ENCODE data around the gene CSF3.
"Not testable (repeated sequence)": the region's sequence is repeated elsewhere in the genome, so short reads cannot be mapped to it uniquely, and the experiment has no call there.

Gene CSF3

GRCh38 chr17:39996162-39996561 lies 19.1 kb upstream of the CSF3 start:
- Histone ChIP-seq H3K4me1 (no peaks in the 10 kb centered on the region), H3K36me3 (peaks cover 81% of the 10 kb centered on the region), H3K9ac (no peak overlapping the region), H3K27me3 (no peaks in the 10 kb centered on the region), H4K20me1 (peaks cover 49% of the 10 kb centered on the region), H3K9me3 (no peaks in the 10 kb centered on the region), H3K27ac (no peak overlapping the region), H3K4me3 (no peak overlapping the region), H3K4me2 (no peak overlapping the region)
- TF ChIP-seq Cebpa-rat (IDR thresholded peaks at IDR 0.05) = no peak

GRCh38 chr17:39996800-39997199 lies 18.4 kb upstream of the CSF3 start:
- no peaks in the 10 kb centered on the region for H3K27me3 ChIP-seq
- H3K4me2 ChIP-seq = no peak overlapping the region
- peaks cover 44% of the 10 kb centered on the region for H4K20me1 ChIP-seq
- no peak for TF ChIP-seq Cebpa-rat (IDR thresholded peaks at IDR 0.05)
- H3K4me3 ChIP-seq = no peak overlapping the region
- no peaks in the 10 kb centered on the region for H3K4me1 ChIP-seq
- H3K36me3 ChIP-seq = peaks cover 75% of the 10 kb centered on the region
- no peak overlapping the region for H3K9ac ChIP-seq
- H3K9me3 ChIP-seq = no peaks in the 10 kb centered on the region
- no peak overlapping the region for H3K27ac ChIP-seq

GRCh38 chr17:39997543-39997942 lies 17.7 kb upstream of the CSF3 start:
- H3K4me3 ChIP-seq = no peak overlapping the region
- H3K4me1 ChIP-seq = no peaks in the 10 kb centered on the region
- peaks cover 36% of the 10 kb centered on the region for H4K20me1 ChIP-seq
- TF ChIP-seq Cebpa-rat (IDR thresholded peaks at IDR 0.05) = no peak
- no peaks in the 10 kb centered on the region for H3K9me3 ChIP-seq
- H3K27ac ChIP-seq = no peak overlapping the region
- H3K27me3 ChIP-seq = no peaks in the 10 kb centered on the region
- H3K4me2 ChIP-seq = no peak overlapping the region
- no peak overlapping the region for H3K9ac ChIP-seq
- H3K36me3 ChIP-seq = peaks cover 67% of the 10 kb centered on the region

- peaks cover 52% of the 10 kb centered on the region for H3K36me3 ChIP-seq
- no peaks in the 10 kb centered on the region for H3K27me3 ChIP-seq
- no peak overlapping the region for H3K9ac ChIP-seq
These were observed 16.2 kb upstream of the CSF3 start for GRCh38 chr17:39999067-39999466.

GRCh38 chr17:40000161-40000560 lies 15.1 kb upstream of the CSF3 start:
- Histone ChIP-seq H3K4me1 (no peaks in the 10 kb centered on the region), H4K20me1 (peaks cover 12% of the 10 kb centered on the region; the same call in 1 of the 2 replicates), H3K27me3 (no peaks in the 10 kb centered on the region), H3K9me3 (no peaks in the 10 kb centered on the region), H3K9ac (no peak overlapping the region), H3K36me3 (peaks cover 41% of the 10 kb centered on the region), H3K4me2 (no peak overlapping the region), H3K4me3 (no peak overlapping the region), H3K27ac (no peak overlapping the region)
- no peak for TF ChIP-seq Cebpa-rat (IDR thresholded peaks at IDR 0.05)

More at GRCh38 chr17:39999067-39999466, 16.2 kb upstream of the CSF3 start:
- no peak overlapping the region for H3K4me3 ChIP-seq
- H3K9me3 ChIP-seq = no peaks in the 10 kb centered on the region
- no peaks in the 10 kb centered on the region for H3K4me1 ChIP-seq
- no peak for TF ChIP-seq Cebpa-rat (IDR thresholded peaks at IDR 0.05)
- peaks cover 21% of the 10 kb centered on the region; the same call in 1 of the 2 replicates for H4K20me1 ChIP-seq
- no peak overlapping the region for H3K4me2 ChIP-seq
- no peak overlapping the region for H3K27ac ChIP-seq

GRCh38 chr17:40001335-40001734 lies 13.9 kb upstream of the CSF3 start:
- not testable (repeated sequence) for H3K4me1 ChIP-seq, H3K9ac ChIP-seq, H3K27ac ChIP-seq, H3K4me3 ChIP-seq, H3K27me3 ChIP-seq, H3K9me3 ChIP-seq, H4K20me1 ChIP-seq, H3K4me2 ChIP-seq
- H3K36me3 ChIP-seq = peaks cover 29% of the 10 kb centered on the region

GRCh38 chr17:40004072-40004471 lies 11.2 kb upstream of the CSF3 start:
- no peak overlapping the region for H3K4me3 ChIP-seq
- H3K27ac ChIP-seq = no peak overlapping the region
- no peaks in the 10 kb centered on the region for H3K9me3 ChIP-seq
- H3K36me3 ChIP-seq = peaks cover 3% of the 10 kb centered on the region; the same call in 1 of the 2 replicates
- H3K9ac ChIP-seq = no peak overlapping the region
- H3K4me1 ChIP-seq = no peaks in the 10 kb centered on the region
- no peak for TF ChIP-seq Cebpa-rat (IDR thresholded peaks at IDR 0.05)
- H3K27me3 ChIP-seq = no peaks in the 10 kb centered on the region
- no peaks in the 10 kb centered on the region for H4K20me1 ChIP-seq
- no peak overlapping the region for H3K4me2 ChIP-seq

- H3K27me3 ChIP-seq = no peaks in the 10 kb centered on the region
- H4K20me1 ChIP-seq = no peaks in the 10 kb centered on the region
- no peaks in the 10 kb centered on the region for H3K36me3 ChIP-seq
- H3K4me2 ChIP-seq = no peak overlapping the region
- H3K9ac ChIP-seq = no peak overlapping the region
- H3K4me1 ChIP-seq = no peaks in the 10 kb centered on the region
- H3K9me3 ChIP-seq = no peaks in the 10 kb centered on the region
- TF ChIP-seq Cebpa-rat (IDR thresholded peaks at IDR 0.05) = no peak
- no peak overlapping the region for H3K4me3 ChIP-seq
- no peak overlapping the region for H3K27ac ChIP-seq
These were observed 10.5 kb upstream of the CSF3 start for GRCh38 chr17:40004712-40005111.

- no peaks in the 10 kb centered on the region for H3K9me3 ChIP-seq
- no peaks in the 10 kb centered on the region for H3K36me3 ChIP-seq
- no peak overlapping the region for H3K27ac ChIP-seq
- H4K20me1 ChIP-seq = no peaks in the 10 kb centered on the region
- no peak for TF ChIP-seq Cebpa-rat (IDR thresholded peaks at IDR 0.05)
- H3K4me1 ChIP-seq = no peaks in the 10 kb centered on the region
- no peaks in the 10 kb centered on the region for H3K27me3 ChIP-seq
- no peak overlapping the region for H3K4me3 ChIP-seq
- no peak overlapping the region for H3K4me2 ChIP-seq
- no peak overlapping the region for H3K9ac ChIP-seq
These were observed 9.7 kb upstream of the CSF3 start for GRCh38 chr17:40005520-40005919.

GRCh38 chr17:40010946-40011500 lies 4.2 kb upstream of the CSF3 start:
- H3K9me3 ChIP-seq, H3K27ac ChIP-seq, H3K4me3 ChIP-seq, H4K20me1 ChIP-seq, H3K4me2 ChIP-seq, H3K27me3 ChIP-seq, H3K9ac ChIP-seq, H3K36me3 ChIP-seq: not testable (repeated sequence)
- H3K4me1 ChIP-seq = peaks cover 12% of the 10 kb centered on the region

GRCh38 chr17:40012017-40012647 lies 3.1 kb upstream of the CSF3 start:
- H3K4me2 ChIP-seq, H3K36me3 ChIP-seq, H3K9me3 ChIP-seq, H3K4me3 ChIP-seq, H3K27ac ChIP-seq, H3K9ac ChIP-seq, H4K20me1 ChIP-seq, H3K27me3 ChIP-seq: not testable (repeated sequence)
- H3K4me1 ChIP-seq = peaks cover 14% of the 10 kb centered on the region
